ENCODE measurements around the gene FAAP20.

DNA sequence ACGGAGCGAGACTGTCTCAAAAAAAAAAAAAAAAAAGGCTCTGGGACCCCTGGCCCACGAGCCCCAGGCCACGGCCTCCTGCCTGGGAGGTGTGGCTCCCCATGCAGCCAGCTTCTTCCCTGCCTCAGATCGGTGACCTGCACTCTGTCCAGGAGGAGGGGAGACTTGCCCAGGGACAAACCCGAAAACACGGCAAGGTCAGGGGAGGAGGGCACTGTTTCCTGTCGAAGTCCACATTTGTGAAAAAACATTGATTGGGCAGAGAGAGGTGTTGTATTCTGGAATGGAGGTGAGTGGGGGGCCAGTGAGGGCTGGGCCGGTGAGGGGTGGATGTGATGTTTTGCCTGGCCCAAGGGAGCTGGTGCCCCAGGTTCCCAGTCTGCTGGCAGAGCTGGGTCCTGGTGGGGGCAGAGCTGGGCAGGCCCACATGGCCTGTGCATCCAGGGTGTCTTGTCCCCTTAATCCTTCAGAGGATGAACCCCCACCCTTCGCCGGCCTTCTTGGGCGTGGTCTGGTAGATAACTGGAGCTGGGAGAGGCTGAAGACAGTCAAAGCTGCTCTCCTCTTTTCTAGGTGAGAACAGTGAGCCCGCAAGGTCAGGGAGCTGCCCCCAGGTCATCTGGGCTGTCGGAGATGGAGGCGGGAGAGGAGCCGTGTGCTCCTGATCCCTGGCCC, 12.4 kb upstream of the FAAP20 start:
- TF ChIP-seq CTCF (IDR thresholded peaks at IDR 0.05) (no peak), POLR2A (IDR thresholded peaks at IDR 0.05) (no peak)

Measured in lower leg skin (tissue), 3 donors.